Left colon (tissue), 2 donors: ENCODE data around the gene PARP11. TPM values are rescaled to one million over a fixed set of nuclear protein-coding genes. Genes with fewer than 3 reads are reported as not detected.

Source experiments
- ATAC-seq: fragments of 200-7000 bp; cut with Tn5 transposase; one replicate; pipeline ENCODE4 v1.9.1; 2020; ENCODE audit warnings: mild to moderate bottlenecking, moderate library complexity
- DNase-seq, 2 donors: peaks; one replicate each; pipeline ENCODE4 v3.0.0-alpha.2; 2020
- intact Hi-C, 2 donors: fragments of 100-400 bp; cut with DNase I in 1 of 2; cut with micrococcal nuclease in 1 of 2; formaldehyde crosslinking; loops; one replicate each; pipeline versions ENCODE4 v1.11.2 to v1.14.0; 2022; cut with DNase I, micrococcal nuclease
- total RNA-seq, 2 donors: library from RNA; stranded (reverse); fragmentation: NEBNext Ultra II Directional; extraction: Animal tissue kit (Norgen Biotek cat#: 25700); gene quantifications; one replicate each; pipeline ENCODE4 v1.2.1, GENCODE V29; 2021
- donor health status: DM: no; HTN: no; CAD: no.
- donor health status: DM: yes; HTN: yes; CAD: no.

PARP11 gene
- total RNA-seq, 2 donors from 2014 or later, result 7.4 to 7.5 TPM

DNA sequence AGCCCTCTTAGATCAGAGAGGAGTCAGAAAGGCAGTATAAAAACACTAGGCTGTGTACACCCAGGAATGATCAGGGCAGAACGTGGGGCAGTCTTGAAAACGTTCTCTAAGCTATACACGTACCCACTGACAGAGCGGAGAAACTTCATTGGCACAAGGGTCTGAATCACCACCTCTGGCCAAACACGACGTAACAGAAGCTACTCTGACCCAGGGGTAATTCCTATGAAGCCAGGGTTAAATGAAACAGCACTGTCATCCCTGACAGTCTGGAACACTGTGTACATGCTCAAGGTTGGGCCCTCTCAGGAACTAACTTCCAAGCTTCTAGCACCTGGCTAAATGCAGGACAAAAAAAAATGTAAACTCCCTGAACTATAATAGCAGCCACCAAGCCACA lies 38.4 kb downstream of the PARP11 start:
- ATAC-seq (no peak), DNase-seq (no peak)
- intact Hi-C loops, result no loop called here

DNA sequence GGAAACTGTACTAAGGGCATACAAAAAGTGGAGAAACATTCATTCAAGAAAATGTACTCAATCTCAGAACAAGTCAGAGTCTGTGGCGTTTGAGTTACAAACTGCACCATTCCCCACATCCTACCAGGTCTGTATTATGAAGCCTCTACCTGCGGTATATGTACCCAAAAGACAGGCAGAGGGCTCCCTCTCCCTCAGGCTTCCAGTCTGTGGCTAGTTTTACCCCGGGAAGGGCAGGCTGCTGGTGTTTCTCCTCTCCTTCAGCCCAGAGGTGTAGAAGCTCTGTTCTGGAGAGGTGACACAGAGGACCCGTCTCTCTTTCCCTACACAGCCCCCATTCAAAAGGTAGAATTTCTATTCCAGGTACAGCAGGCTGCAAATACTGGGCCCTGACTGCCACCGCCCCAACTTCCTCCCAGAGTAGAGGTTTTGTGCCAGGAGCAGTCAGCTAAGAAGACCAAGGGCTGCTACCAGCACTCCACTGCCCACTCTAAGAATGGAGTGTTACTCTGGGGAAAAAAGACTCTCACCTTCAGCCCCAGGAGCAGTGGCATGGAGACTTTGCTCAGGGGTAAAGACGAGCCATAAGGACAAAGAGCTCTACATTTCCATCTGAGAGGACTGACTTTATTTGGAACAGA lies 39.4 kb downstream of the PARP11 start:
- no peak for ATAC-seq
- intact Hi-C loops, result no loop called here
- DNase-seq, result no peak

DNA sequence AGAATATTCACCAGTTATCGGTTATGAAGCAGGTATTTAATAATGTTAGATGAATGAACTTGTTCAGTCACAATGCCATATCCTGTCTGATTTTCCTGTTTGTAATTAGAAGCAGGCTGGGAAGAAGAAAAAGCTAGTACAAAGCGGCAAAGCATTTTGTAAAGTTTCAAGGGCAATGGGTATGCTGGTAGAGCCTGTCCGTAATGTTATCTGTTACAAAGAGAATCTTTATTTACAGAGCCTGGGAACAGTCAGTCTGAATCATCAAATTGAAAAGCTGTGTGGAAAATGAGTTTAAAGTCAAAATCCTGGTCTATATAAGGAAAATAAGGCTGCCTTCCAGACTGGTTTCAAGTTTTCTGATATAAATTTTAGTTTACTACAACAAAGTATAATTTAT lies 40.5 kb downstream of the PARP11 start:
- ATAC-seq, result no peak
- no peak for DNase-seq
- intact Hi-C loops, result no loop called here

DNA sequence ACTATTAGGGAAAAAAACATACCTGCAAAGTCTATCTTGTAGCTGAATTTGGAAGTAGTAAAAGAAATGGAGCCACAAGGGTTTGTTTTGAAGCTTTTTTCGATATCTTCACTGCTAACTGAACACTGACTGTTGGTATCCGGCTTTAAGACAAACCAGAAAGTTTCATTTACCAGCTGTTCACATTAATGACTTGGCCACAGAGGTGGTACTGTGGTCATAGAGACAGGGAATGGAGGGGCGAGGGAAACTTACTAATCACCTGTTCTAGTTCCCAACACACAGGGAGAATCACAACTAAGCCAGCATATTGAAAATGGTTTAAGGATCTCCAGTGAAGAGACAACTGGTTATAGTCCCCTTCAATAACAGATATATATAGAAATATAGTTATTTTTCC lies 44.3 kb downstream of the PARP11 start:
- DNase-seq (no peak), ATAC-seq (no peak)
- intact Hi-C loops, result no loop called here

DNA sequence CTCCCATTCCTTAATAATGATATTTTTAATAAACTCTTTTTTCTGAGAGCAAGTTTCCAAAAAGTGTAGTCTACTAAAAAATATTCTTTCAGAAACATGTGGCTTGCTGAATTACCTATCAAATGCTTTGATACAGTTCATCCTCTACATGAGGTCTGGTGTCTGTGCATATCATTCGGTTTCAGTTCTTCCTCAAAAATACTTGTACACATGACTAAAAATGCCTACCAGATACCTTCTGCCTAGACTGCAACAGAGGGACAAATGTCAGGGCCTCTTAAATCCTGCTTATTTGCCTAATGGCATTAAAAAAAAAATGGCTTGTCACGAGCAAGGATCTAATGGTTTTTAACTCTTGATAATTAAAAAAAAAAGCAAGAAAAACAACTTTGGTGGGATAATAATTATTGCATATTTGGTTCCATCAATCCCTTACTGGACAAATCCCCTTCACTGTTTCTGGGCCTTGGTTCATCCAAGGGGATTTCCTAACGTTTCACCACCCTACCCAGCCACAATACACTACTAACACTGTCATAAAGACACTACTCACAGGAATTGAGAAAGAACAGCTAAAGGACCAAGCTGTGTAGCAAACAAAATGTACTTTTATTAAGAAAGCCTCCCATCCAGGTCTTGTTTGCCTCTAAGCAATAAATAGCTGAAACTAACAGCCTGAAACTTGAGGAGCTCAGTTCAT lies 45.7 kb downstream of the PARP11 start:
- ATAC-seq, result no peak
- DNase-seq, result no peak
- intact Hi-C loops, result no loop called here

DNA sequence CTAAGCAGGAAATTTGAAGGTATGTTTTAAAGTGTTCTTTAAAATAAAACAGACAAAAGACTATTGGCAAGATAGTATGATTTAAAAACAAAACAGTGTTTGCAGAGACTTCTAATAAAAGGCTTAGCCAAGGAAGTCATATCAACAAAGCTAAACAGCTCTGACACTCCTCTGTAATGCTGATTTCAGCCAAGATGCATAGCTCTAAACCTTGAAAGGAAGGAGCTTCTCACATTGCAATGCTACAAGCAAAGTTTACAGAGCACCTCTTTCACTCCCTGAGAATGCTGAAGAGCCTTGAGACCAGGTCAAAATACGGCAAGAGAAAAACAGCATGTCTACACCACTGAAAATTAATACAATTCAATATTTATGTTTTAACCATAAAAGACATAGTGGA lies 51.8 kb downstream of the PARP11 start:
- DNase-seq (no peak), ATAC-seq (no peak)
- intact Hi-C loops, result no loop called here

DNA sequence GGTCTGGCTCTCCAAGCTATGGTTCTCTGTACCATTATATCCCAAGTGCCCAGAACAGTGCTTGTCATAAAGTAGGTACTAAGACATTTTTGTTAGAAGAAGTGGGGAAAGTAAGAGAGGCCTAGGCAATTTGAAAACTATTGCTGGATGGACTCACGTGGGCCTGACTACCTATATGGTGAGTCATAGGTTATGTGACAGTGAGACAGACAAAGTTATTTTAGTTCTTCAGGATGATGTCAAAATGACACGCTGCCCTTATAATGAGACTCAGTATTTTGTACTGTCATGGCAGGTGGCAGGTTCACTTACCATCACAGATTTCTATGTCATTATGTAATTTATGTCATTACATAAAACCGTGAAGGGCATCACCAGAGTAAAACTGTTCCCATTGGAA lies 53.1 kb downstream of the PARP11 start:
- DNase-seq, result no peak
- no peak for ATAC-seq
- intact Hi-C loops, result no loop called here

DNA sequence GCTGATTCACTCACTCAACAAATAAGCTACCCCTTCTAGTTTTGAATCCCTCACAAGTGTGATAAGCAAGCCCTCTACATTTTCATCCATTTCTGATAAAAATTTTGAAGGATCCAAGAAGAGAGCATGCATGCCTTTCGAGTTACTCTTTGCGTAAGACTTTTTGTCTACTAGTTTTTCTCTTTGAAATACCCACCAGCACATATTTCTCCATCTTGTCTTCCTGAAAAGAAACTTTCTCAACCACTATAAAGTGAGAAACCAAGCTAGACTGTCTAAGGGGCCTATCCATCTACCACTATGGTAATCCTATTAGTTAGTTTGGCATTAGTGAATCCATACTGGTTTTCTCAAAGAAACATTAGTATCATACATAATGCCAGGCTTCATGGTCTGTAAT lies 56.9 kb downstream of the PARP11 start:
- DNase-seq, result no peak
- no peak for ATAC-seq
- intact Hi-C loops, result no loop called here

DNA sequence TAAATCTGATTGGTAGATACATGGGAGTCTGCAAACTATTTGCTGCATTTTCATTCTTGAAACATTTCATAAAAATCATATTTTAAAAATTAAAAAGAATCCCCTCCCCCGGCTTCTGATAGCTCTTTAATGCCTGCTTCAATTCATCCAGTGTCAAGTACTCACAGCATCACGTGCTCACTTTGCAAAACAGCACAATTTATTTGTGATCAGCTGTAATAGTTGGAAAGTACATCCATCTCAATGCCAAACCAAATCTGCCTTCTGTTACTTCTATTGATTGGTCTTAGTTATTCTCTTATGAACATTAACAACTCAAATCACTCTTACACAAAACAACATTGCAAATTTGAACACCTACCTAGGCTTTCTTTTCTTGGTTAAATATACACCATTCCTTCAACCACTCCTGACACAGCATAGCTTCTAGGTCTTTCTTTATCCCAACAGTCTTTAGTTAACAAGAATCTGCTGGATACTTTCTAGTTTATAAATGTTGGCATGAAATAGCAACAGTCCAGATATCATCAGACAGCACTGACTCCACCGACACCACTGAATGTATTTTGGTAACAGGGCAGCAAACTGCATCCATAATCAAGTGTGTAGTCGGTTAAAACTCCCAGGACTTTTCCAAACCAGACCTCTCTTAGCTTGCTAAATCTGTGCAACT lies 58.0 kb downstream of the PARP11 start:
- no peak for ATAC-seq
- intact Hi-C loops, result no loop called here
- DNase-seq, result no peak

DNA sequence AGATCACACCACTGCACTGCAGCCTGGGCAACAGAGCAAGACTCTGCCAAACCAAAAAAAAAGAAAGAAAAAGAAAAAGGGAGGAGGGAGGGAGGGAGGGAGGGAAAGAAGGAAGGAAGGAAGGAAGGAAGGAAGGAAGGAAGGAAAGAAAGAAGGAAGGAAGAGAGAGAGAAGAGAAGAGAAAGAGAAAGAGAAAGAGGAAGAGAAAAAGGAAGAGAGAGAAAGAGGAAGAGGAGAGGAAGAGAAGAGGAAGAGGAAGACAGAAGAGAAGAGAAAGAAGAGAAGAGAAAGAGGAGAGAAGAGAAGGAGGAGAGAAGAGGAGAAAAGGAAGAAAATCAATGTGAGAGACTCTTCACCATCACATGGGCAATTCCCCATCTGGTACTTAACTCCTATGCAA lies 62.7 kb downstream of the PARP11 start:
- intact Hi-C loops, result no loop called here
- DNase-seq, result no peak

DNA sequence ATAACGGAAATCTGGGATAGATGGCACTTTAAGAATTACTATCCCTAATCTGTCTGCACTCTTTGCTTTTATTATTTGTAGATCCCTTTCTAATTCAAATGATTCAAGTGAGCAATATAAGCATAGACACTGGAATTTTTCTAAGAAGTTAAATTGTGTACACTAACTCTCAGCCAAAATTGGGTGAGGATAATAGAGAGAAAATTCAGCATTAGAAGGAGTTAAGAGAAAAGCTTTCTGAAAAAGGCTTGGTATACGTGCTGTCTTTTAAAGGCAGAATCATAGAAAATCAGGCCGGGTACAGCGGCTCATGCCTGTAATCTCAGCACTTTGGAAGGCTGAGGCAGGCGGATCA lies 63.2 kb downstream of the PARP11 start:
- no peak for ATAC-seq
- intact Hi-C loops, result no loop called here
- DNase-seq, result no peak

More for the DNA sequence above, 62.7 kb downstream of the PARP11 start:
- ATAC-seq, result no peak

DNA sequence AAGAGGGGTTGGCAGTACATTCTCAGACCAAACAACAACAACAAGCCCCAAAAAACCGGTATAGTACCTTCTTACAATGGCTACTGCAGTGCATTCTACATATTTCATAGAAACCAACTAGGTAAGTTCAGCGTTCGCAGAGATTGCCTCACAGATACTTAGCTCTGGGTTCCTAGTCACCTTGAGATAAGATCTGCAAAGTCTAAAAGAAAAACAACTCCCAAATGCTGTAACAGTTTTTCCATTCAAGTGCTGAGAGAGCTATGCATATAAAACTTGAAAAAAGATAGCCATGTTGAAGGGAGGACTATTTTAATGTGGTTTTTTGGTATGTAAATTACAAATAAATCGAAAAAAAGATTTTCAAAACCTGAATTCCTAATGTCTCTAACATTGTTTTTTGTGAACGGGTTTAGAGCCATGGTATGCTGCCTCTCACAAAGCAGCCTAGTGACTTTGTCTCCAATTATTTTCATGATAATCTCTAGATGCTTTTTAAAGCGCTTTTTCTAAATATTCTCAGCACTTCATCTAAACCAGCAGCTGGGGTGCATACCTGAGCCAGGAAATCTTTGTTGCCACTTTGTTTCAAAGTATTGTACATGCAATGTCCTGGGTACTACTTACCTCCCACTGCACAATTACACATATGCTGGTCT lies 63.7 kb downstream of the PARP11 start:
- intact Hi-C loops, result loop anchor here in 1 of 2 donors (10.0 kb wide), 1 partner anchor 505 kb away; no protein-coding TSS in a partner anchor
- DNase-seq, result no peak
- no peak for ATAC-seq

DNA sequence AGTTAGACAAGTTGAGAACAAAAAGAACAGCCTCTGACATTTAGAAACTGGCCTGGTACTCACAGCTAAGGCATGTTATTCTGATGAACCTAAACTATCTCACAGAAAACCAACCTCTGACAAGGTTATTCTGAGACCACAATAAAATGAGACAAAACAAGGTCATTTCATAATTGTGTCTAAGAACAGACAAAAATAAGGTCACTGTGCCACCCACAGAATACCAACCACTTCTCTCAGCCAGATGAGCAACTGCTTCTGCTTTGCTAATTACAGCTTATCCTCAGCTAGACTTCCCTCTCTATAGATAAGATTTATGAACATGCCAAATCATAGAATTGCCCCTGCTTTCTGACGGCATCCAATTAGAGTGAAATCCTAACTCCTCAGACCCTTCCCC lies 68.1 kb downstream of the PARP11 start:
- no peak for DNase-seq
- intact Hi-C loops, result loop anchor here in 1 of 2 donors (10.0 kb wide), 1 partner anchor 500 kb away; no protein-coding TSS in a partner anchor
- ATAC-seq, result no peak

DNA sequence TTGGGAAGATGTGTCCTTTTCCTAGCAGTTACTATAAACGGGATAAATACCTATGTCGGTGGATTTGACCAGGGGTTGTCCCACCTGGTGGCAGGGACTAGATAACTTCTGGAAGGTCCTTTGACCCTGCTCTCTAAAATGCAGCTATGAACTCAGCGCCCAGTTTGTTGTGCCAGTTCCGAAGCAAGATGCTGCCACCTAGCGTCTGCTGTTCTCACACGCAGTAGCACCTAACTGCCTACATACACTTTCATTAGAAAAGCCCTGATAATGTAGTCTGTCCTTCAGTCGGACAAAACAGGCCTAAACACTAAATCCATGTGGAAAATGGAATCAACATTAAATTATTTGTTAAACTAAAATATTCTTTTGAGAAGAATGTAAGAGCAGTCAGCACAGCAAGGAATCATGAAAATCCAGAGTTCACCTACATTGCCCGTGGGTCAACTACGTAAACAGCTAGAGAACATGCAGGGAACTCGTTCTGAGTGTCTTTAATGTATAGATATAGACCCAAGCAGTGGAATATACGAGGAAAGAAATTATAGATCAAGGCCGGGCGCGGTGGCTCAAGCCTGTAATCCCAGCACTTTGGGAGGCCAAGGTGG lies 69.2 kb downstream of the PARP11 start:
- DNase-seq, result peak; percentile 55 to 86
- ATAC-seq, result peak; percentile 87
- intact Hi-C loops, result loop anchor here in 1 of 2 donors (10.0 kb wide), 1 partner anchor 499 kb away; no protein-coding TSS in a partner anchor

DNA sequence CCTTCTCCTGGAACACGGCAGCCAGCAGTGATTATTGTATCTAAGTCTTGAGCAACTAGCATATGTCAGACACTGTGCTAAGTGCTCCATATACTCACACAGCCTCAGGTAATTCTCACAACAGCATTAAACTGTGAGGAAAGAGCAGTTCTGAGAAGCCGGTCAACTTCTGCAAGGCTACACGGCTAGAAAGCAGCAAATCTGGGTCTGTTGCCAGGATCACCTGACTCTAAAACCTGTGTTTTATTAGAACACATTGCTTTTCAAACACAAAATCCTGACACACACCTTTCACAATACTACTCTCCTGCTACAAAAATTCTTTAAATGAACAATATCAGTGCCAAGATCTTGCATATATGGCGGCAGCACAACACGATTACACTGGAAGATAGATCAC lies 70.5 kb downstream of the PARP11 start:
- intact Hi-C loops, result loop anchor here in 1 of 2 donors (10.0 kb wide), 1 partner anchor 498 kb away; no protein-coding TSS in a partner anchor
- ATAC-seq (no peak), DNase-seq (no peak)

DNA sequence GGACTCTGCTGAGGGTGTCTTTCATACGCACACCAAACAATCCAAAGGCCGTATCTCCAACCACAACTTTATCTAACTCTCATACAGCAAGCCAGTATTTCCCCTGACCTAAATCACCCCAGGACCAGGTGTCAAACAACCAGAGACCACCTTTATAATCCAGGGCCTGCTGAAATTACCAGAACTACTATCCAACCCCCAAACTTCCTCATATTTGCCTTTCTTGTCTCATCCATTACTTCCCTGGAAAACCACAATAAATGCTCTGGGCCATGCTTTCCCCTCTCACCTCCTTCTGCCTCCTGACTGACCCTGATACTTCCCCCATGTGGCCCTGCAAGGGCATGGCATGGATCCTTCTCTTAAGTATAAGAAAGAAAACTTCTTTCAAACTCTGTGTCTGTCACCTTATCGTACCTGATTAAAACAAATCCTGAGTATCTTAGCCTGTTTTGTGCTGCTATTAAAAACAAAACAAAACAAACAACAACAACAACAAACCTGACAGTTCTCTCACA lies 75.6 kb downstream of the PARP11 start:
- ATAC-seq (no peak), DNase-seq (no peak)
- intact Hi-C loops, result no loop called here

DNA sequence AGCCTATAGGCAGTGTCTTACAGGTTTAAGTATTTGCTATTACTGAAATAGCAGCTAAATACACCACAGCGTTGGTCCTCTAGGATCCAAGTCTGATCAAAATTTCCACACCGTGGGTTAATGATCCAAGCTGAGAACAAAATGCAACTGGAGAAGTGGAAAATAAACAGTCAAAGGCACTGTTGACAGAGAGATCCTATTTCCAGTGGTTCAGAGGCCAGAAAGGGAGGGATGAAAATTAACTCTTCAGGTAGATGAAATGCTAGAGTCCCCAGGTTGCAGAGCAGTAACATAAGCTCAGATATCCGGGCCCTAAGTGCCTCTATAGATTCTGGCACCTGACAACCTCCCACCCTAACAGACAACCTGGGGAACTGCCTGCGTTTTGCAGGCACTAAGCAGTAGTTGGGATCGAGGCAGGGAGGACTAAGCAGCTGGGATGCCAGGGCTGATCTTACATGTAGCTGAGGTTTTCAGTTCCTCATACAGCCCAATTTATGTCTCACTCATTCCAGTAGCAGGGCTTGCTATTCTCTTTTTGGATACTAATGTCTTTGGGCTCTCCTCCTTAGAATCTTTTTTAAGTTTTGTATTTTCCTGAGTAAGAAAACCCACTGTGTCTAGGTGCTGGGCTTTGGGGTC lies 77.6 kb downstream of the PARP11 start:
- no peak for DNase-seq
- ATAC-seq, result peak; percentile 6
- intact Hi-C loops, result no loop called here

DNA sequence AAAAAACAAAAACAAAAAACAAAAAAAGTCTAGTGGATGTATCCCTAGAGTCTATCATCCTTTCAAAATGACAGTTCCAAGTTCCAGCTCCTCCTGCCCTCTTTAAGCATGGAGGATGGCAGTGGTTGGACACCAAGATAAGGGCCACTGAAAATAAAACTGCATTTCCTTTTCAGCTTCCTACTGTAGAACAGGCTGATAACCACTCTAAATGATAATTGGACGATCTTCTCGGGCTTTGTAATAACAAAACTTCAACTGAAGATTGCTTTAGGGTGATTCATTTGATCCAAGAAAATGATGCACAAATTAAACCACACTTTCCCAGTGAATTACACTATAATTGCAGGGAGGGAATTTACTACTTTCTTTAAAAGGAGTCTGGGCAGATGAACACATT lies 78.1 kb downstream of the PARP11 start:
- ATAC-seq, result peak; percentile 38
- intact Hi-C loops, result no loop called here
- no peak for DNase-seq
